K562 (cell line): ENCODE data around the gene AACS.

Experiments
- CEBPB ChIP-seq: fragments of 450-650 bp; IDR thresholded peaks from 2 replicates; pipeline ENCODE4 v1.6.1; 2016; ENCODE audit warnings: missing genetic modification characterization, missing compliant biosample characterization
- CGGBP1 ChIP-seq: fragments of 250-450 bp; sonication (Bioruptor Pico); IDR thresholded peaks from 2 replicates; pipeline ENCODE4 v1.9.0; 2021; ENCODE audit warnings: mild to moderate bottlenecking
- CTCF ChIP-seq, 3 experiments: IDR thresholded peaks in 2 of 3; conservative IDR thresholded peaks in 1 of 3; 2 replicates each; pipeline ENCODE4 v1.5.1; 2011 to 2012; ENCODE audit warnings: low read length in 3 of 3, mild to moderate bottlenecking in 3 of 3, control low read depth in 2 of 3, improper control_type of control experiment in 1 of 3, inconsistent platforms in 1 of 3, low read depth in 1 of 3, mixed read lengths in 1 of 3, moderate library complexity in 1 of 3; ENCODE audit not compliant: insufficient read depth in 2 of 3
- DPF2 ChIP-seq: fragments of 450-650 bp; IDR thresholded peaks from 2 replicates; pipeline ENCODE4 v1.6.1; 2016
- EZH2 ChIP-seq: IDR thresholded peaks from 2 replicates; pipeline ENCODE4 v1.6.1; 2012; ENCODE audit warnings: low read depth, mild to moderate bottlenecking, inconsistent platforms, low read length, borderline replicate concordance
- FOXM1 ChIP-seq, 2 experiments: fragments of 450-650 bp in 1 of 2; sonication (generic) in 1 of 2; formaldehyde crosslinking in 1 of 2; IDR thresholded peaks; 2 replicates each; pipeline versions ENCODE4 v1.6.1 to v1.9.0; 2017 to 2022; ENCODE audit warnings: low read depth in 2 of 2, mild to moderate bottlenecking in 2 of 2, missing genetic modification reagents in 1 of 2, moderate library complexity in 1 of 2
- HES1 ChIP-seq: fragments of 450-650 bp; IDR thresholded peaks from 2 replicates; pipeline ENCODE4 v1.6.1; 2016; ENCODE audit warnings: low read depth, mild to moderate bottlenecking, moderate library complexity
- L3MBTL2 ChIP-seq: fragments of 450-650 bp; IDR thresholded peaks from 2 replicates; pipeline ENCODE4 v1.6.1; 2016; ENCODE audit warnings: mild to moderate bottlenecking, moderate library complexity
- MYNN ChIP-seq, 2 experiments: sonication (generic); formaldehyde crosslinking in 1 of 2; IDR thresholded peaks; 2 replicates each; pipeline versions ENCODE4 v1.5.0 to v1.6.1; 2016 to 2020; ENCODE audit warnings: antibody characterized with exemption in 1 of 2, missing genetic modification reagents in 1 of 2
- RBBP5 ChIP-seq: fragments of 200-600 bp; sonication (generic); IDR thresholded peaks from 2 replicates; pipeline ENCODE4 v1.6.1; 2012; ENCODE audit warnings: borderline replicate concordance, mild to moderate bottlenecking, low read length, control low read depth, inconsistent platforms; ENCODE audit not compliant: insufficient read depth, poor library complexity, severe bottlenecking
- TFE3 ChIP-seq: fragments of 450-650 bp; formaldehyde crosslinking; IDR thresholded peaks from 2 replicates; pipeline ENCODE4 v1.4.0; 2020; ENCODE audit warnings: mild to moderate bottlenecking, mixed read lengths
- USF1 ChIP-seq: sonication (generic); formaldehyde crosslinking; IDR thresholded peaks from 2 replicates; pipeline ENCODE4 v1.9.0; 2022; ENCODE audit warnings: mild to moderate bottlenecking, missing genetic modification reagents
- ZNF146 ChIP-seq: IDR thresholded peaks from one replicate; pipeline ENCODE4 v1.6.1; 2018; ENCODE audit warnings: missing compliant biosample characterization; ENCODE audit not compliant: unreplicated experiment
- ZNF197 ChIP-seq: fragments of 200-800 bp; sonication (Bioruptor generic); IDR thresholded peaks from 2 replicates; pipeline ENCODE4 v1.6.1; 2016; ENCODE audit warnings: low read depth, missing genetic modification characterization, missing compliant biosample characterization

GRCh38 chr12:125068391-125068790 lies 3.2 kb downstream of the AACS start:
- no peak for TF ChIP-seq USF1 (CRISPR knock-in tag)
- TF ChIP-seq TFE3 (CRISPR knock-in tag): no peak
- TF ChIP-seq EZH2: no peak
- TF ChIP-seq HES1: no peak
- TF ChIP-seq CTCF (IDR thresholded peaks at IDR 0.05 in 2 of 3, conservative IDR thresholded peaks at IDR 0.05 in 1 of 3; ENCODE audit: insufficient read depth in 2 of 3, low read depth in 1 of 3, low read length in 3 of 3): no peak
- TF ChIP-seq ZNF197 (CRISPR knock-in tag): no peak
- no peak for TF ChIP-seq MYNN (IDR thresholded peaks at IDR 0.05)
- TF ChIP-seq MYNN (CRISPR knock-in tag; IDR thresholded peaks at IDR 0.05): no peak
- no peak for TF ChIP-seq RBBP5
- TF ChIP-seq ZNF146 (CRISPR knock-in tag): no peak
- no peak for TF ChIP-seq DPF2
- TF ChIP-seq FOXM1 (IDR thresholded peaks at IDR 0.05; ENCODE audit: low read depth): no peak
- TF ChIP-seq FOXM1 (CRISPR knock-in tag; IDR thresholded peaks at IDR 0.05; ENCODE audit: low read depth): no peak
- TF ChIP-seq CGGBP1 (CRISPR knock-in tag): no peak
- TF ChIP-seq CEBPB (tag): no peak
- no peak for TF ChIP-seq L3MBTL2
